Measurements from ENCODE around the gene NLGN1.

Gene NLGN1

DNA sequence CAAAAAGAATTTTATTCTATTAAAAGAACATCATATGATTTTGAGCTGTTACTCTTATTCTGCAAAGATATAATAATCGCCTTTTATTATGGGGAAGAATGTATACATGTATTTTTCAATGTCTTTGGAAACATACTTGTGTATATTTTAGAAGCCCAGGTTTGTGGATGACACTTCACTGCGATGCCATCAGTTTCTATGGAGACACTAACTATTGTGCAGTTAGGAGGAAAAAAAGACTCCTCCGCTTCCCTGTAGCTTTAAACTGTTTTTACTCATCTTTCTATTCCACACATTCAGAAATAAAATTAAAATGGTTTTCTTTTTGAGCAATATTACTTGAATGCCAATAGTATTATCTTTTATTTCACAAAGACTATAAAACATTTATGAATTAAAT, 305.0 kb downstream of the NLGN1 start:
- Histone ChIP-seq H3K9ac (ENCODE audit: low read depth, low read length) (no peak overlapping the region), H3K27me3 (ENCODE audit: control insufficient read depth, insufficient read depth, low read length) (no peaks in the 10 kb centered on the region), H3K9me3 (ENCODE audit: control insufficient read depth, insufficient read depth, low read length) (no peaks in the 10 kb centered on the region)

DNA sequence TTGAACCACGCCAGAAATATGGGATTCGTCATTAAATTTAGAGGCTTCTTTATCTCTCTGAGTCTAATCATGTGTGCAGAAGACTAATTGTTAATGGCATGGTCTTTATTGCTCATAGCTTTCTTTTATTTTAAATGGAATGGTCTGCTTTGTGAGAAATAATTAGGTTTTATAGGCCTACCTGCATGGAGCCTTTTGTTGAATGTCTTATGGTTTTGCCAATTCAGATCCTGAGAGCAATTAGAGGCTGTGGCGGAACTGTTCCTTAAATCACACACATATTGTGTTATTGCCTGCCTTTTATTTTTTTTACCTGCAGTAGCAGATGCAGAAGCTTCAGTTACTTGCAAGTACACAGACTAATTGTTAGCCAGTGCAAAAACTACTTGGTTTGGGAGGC, 306.2 kb downstream of the NLGN1 start:
- no peak overlapping the region for H3K4me3 ChIP-seq (ENCODE audit: low read depth, low read length)
- no peaks in the 10 kb centered on the region for H3K9me3 ChIP-seq (ENCODE audit: control insufficient read depth, insufficient read depth, low read length)
- H3K4me1 ChIP-seq (ENCODE audit: control insufficient read depth, insufficient read depth, low read length) = peaks cover 5% of the 10 kb centered on the region
- H3K27me3 ChIP-seq (ENCODE audit: control insufficient read depth, insufficient read depth, low read length) = no peaks in the 10 kb centered on the region
- no peak overlapping the region for H3K9ac ChIP-seq (ENCODE audit: low read depth, low read length)
- H3K36me3 ChIP-seq (ENCODE audit: control insufficient read depth, insufficient read depth, low read length) = no peaks in the 10 kb centered on the region

More for the DNA sequence above, 305.0 kb downstream of the NLGN1 start:
- H3K4me1 ChIP-seq (ENCODE audit: control insufficient read depth, insufficient read depth, low read length) = peaks cover 3% of the 10 kb centered on the region
- no peaks in the 10 kb centered on the region for H3K36me3 ChIP-seq (ENCODE audit: control insufficient read depth, insufficient read depth, low read length)
- no peak overlapping the region for H3K4me3 ChIP-seq (ENCODE audit: low read depth, low read length)

DNA sequence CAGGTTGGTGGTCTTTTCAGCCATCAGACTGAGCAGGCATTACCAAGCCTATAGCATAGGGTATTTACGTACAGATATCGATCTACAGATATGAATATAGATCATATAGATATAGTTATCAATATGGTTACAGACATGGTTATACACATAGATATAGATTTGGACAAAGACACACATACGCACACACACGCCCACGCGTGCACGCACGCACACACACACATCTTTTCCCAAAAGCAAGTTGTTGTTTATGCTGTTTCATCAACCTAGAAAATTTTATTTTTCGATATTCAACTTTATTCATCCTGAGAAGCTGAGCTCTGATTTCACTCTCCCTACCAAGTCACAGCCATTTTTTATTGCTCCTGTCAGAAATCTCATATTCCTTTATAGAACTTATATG, 309.1 kb downstream of the NLGN1 start:
- peaks cover 3% of the 10 kb centered on the region for H3K4me1 ChIP-seq (ENCODE audit: control insufficient read depth, insufficient read depth, low read length)
- no peak overlapping the region for H3K9ac ChIP-seq (ENCODE audit: low read depth, low read length)
- H3K9me3 ChIP-seq (ENCODE audit: control insufficient read depth, insufficient read depth, low read length) = no peaks in the 10 kb centered on the region
- H3K4me3 ChIP-seq (ENCODE audit: low read depth, low read length) = no peak overlapping the region
- H3K36me3 ChIP-seq (ENCODE audit: control insufficient read depth, insufficient read depth, low read length) = no peaks in the 10 kb centered on the region
- H3K27me3 ChIP-seq (ENCODE audit: control insufficient read depth, insufficient read depth, low read length) = no peaks in the 10 kb centered on the region

DNA sequence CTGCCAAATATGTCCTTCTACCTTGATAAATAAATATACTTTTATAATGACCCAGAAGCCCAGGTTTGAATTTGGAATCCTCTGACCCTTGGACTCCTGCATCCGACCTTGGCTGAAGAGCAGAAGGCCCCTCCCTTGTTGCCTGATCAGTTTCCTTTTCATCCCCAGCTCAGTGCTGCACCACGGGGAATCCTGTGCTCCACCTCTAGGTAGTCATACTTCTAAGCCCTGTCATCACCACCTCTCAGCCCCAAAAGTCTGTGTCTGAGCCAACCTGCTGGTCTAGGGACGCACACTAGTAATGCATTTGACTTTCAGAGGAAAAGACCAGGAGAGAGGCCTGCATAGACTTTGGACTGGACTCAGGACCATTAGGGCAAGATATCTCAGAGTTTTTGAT, 310.6 kb downstream of the NLGN1 start:
- Histone ChIP-seq H3K9ac (ENCODE audit: low read depth, low read length) (no peak overlapping the region), H3K4me3 (ENCODE audit: low read depth, low read length) (no peak overlapping the region), H3K9me3 (ENCODE audit: control insufficient read depth, insufficient read depth, low read length) (no peaks in the 10 kb centered on the region), H3K36me3 (ENCODE audit: control insufficient read depth, insufficient read depth, low read length) (no peaks in the 10 kb centered on the region), H3K4me1 (ENCODE audit: control insufficient read depth, insufficient read depth, low read length) (peaks cover 3% of the 10 kb centered on the region), H3K27me3 (ENCODE audit: control insufficient read depth, insufficient read depth, low read length) (no peaks in the 10 kb centered on the region)

DNA sequence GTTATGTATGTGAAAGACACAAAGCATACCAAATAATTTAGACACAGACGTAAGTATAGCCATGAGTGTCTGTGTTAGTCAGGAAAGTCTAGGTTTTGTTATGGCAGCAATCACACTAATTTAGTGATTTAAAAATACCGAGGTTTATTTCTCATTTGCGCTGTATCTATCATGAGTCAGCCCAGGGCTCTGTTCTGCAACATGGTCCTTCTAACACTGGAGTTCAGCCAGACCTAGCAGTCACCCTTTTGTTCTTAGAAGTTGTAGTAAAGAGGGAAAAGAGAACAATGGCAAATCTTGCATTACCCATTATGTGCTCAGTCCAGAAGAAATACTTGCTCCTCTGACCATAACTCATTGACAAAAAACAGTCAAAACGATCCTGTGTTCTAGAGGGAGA, 311.5 kb downstream of the NLGN1 start:
- no peak overlapping the region for H3K9ac ChIP-seq (ENCODE audit: low read depth, low read length)
- H3K4me1 ChIP-seq (ENCODE audit: control insufficient read depth, insufficient read depth, low read length) = peaks cover 3% of the 10 kb centered on the region
- H3K9me3 ChIP-seq (ENCODE audit: control insufficient read depth, insufficient read depth, low read length) = no peaks in the 10 kb centered on the region
- no peaks in the 10 kb centered on the region for H3K27me3 ChIP-seq (ENCODE audit: control insufficient read depth, insufficient read depth, low read length)
- no peak overlapping the region for H3K4me3 ChIP-seq (ENCODE audit: low read depth, low read length)
- no peaks in the 10 kb centered on the region for H3K36me3 ChIP-seq (ENCODE audit: control insufficient read depth, insufficient read depth, low read length)

DNA sequence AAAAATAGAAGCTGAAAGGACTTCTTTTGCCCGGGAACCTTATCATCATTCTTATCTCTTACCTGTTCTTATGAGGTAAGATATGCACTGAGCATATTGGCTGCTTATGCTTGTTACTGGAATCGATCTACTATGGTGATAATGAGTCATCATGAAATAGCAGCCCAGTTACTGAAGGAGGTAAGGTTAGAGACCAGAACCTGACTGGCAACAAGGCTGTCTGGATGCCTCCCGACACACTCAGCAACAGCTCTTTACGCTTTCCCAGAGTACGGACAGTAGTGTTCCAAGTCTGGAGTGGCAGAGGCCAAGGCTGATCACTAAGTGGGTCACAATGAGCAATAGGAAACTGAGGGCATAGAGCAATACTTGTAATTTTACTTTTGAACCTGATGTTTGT, 314.1 kb downstream of the NLGN1 start:
- Histone ChIP-seq H3K27me3 (ENCODE audit: control insufficient read depth, insufficient read depth, low read length) (no peaks in the 10 kb centered on the region), H3K4me3 (ENCODE audit: low read depth, low read length) (no peak overlapping the region), H3K4me1 (ENCODE audit: control insufficient read depth, insufficient read depth, low read length) (peaks cover 3% of the 10 kb centered on the region), H3K9me3 (ENCODE audit: control insufficient read depth, insufficient read depth, low read length) (no peaks in the 10 kb centered on the region), H3K9ac (ENCODE audit: low read depth, low read length) (no peak overlapping the region), H3K36me3 (ENCODE audit: control insufficient read depth, insufficient read depth, low read length) (no peaks in the 10 kb centered on the region)

DNA sequence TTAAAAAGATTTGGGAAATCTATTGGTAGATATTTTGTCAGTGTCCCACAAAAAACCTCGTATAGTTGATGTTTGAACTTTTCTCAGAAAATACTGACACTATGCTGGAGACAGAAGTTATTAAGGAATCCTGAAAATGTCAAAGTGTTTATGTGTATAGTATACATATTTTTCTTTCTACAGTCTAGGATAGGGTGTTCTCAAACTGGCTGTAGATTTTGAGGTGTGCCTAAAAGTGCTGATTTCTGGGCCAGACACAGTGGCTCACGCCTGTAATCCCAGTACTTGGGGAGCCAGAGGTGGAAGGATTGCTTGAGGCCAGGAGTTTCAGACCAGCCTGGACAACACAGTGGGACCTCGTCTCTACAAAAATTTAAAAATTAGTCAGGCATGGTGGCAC, 322.0 kb downstream of the NLGN1 start:
- Histone ChIP-seq H3K9ac (ENCODE audit: low read depth, low read length) (no peak overlapping the region), H3K36me3 (ENCODE audit: control insufficient read depth, insufficient read depth, low read length) (no peaks in the 10 kb centered on the region), H3K9me3 (ENCODE audit: control insufficient read depth, insufficient read depth, low read length) (no peaks in the 10 kb centered on the region), H3K4me3 (ENCODE audit: low read depth, low read length) (no peak overlapping the region), H3K27me3 (ENCODE audit: control insufficient read depth, insufficient read depth, low read length) (no peaks in the 10 kb centered on the region), H3K4me1 (ENCODE audit: control insufficient read depth, insufficient read depth, low read length) (no peaks in the 10 kb centered on the region)

DNA sequence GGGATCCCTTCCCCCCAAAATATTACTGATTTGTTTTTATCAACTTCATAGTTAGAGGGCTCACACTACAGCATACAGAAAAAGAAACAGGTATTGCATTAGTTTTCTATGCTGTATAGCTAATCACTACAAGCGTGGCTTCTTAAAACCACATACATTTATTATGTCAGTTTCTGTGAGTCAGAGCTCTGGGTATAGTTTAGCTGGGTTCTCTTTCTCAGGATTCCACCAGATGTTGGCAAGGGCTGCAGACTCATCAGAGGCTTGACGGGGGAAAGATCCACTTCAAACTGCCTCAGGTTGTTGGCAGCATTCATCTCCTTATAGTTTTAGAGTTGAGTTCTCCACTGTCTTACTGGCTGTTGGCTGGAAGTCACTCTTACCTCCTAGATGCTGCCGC, 328.0 kb downstream of the NLGN1 start:
- no peaks in the 10 kb centered on the region for H3K9me3 ChIP-seq (ENCODE audit: control insufficient read depth, insufficient read depth, low read length)
- H3K27me3 ChIP-seq (ENCODE audit: control insufficient read depth, insufficient read depth, low read length) = no peaks in the 10 kb centered on the region
- H3K9ac ChIP-seq (ENCODE audit: low read depth, low read length) = no peak overlapping the region
- no peaks in the 10 kb centered on the region for H3K4me1 ChIP-seq (ENCODE audit: control insufficient read depth, insufficient read depth, low read length)
- no peak overlapping the region for H3K4me3 ChIP-seq (ENCODE audit: low read depth, low read length)
- H3K36me3 ChIP-seq (ENCODE audit: control insufficient read depth, insufficient read depth, low read length) = no peaks in the 10 kb centered on the region

DNA sequence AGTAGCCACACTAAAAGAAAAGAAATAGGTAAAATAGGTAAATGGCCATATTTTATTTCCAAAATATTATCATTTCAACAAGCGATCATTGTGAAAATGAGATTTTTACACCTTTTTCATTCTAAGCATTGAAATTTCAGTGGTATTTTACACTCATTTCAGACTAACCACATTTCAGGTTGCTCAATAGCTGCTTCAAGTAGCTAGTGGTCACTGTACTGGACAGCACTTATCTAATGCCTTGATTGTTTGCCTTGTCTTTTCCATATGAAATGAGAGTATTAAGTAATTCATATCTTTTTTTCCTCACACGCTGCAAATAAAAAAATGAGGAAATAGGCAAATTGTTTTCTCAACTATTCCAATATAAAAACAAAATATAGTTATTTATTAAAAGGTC, 332.8 kb downstream of the NLGN1 start:
- H3K4me1 ChIP-seq (ENCODE audit: control insufficient read depth, insufficient read depth, low read length) = no peaks in the 10 kb centered on the region
- H3K9ac ChIP-seq (ENCODE audit: low read depth, low read length) = no peak overlapping the region
- no peak overlapping the region for H3K4me3 ChIP-seq (ENCODE audit: low read depth, low read length)
- no peaks in the 10 kb centered on the region for H3K27me3 ChIP-seq (ENCODE audit: control insufficient read depth, insufficient read depth, low read length)
- no peaks in the 10 kb centered on the region for H3K9me3 ChIP-seq (ENCODE audit: control insufficient read depth, insufficient read depth, low read length)
- no peaks in the 10 kb centered on the region for H3K36me3 ChIP-seq (ENCODE audit: control insufficient read depth, insufficient read depth, low read length)

DNA sequence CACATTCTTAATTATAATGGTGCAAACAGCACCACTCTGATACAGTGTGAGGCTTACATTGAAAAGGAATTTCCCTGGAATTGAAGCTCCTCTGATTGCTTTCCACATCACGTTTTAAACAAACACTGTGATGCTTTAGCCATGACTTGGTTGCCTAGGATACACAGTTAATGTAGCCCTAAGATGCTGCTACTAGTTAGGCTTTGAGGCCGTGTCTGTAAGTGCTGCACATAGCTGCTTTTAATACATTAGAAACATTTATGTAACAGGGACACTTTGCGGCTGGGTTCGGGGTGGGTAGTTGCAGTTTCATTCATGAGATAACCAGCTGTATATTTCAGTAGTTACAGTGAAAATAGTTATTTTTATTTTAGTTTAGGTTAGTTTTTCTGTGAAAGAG, 334.7 kb downstream of the NLGN1 start:
- Histone ChIP-seq H3K4me3 (ENCODE audit: low read depth, low read length) (no peak overlapping the region), H3K9ac (ENCODE audit: low read depth, low read length) (no peak overlapping the region), H3K4me1 (ENCODE audit: control insufficient read depth, insufficient read depth, low read length) (no peaks in the 10 kb centered on the region), H3K36me3 (ENCODE audit: control insufficient read depth, insufficient read depth, low read length) (no peaks in the 10 kb centered on the region), H3K9me3 (ENCODE audit: control insufficient read depth, insufficient read depth, low read length) (no peaks in the 10 kb centered on the region), H3K27me3 (ENCODE audit: control insufficient read depth, insufficient read depth, low read length) (no peaks in the 10 kb centered on the region)

DNA sequence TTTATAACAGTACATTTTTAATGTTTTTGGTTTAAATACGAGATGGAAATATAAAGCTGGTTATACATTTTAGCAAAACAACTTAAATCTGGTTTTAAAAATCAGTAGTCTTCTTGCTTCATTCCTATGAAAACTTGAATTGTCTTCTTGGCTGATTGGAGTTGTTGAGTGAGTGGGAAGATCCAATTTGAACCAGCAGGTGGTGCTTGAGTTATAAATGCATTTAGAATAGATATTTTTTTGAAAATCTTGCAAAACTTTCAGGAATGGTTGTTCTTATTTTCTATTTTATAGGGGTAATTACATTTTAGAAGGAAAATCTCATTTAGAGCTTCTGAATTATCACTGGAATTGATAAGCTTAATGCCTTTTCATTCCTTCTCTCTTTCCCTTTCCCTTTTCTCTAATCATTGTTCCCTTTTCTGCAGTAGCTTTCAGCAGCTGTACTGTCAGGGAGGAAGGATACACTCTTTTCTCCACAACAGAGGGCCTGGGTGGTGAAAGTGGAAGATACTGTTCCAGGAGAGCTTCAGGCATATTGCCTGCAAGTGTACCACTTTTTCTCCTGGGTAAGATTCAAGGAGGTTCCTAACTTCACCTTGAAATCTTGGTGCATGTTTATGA, 335.6 kb downstream of the NLGN1 start:
- no peak overlapping the region for H3K9ac ChIP-seq (ENCODE audit: low read depth, low read length)
- no peaks in the 10 kb centered on the region for H3K27me3 ChIP-seq (ENCODE audit: control insufficient read depth, insufficient read depth, low read length)
- H3K4me1 ChIP-seq (ENCODE audit: control insufficient read depth, insufficient read depth, low read length) = no peaks in the 10 kb centered on the region
- H3K9me3 ChIP-seq (ENCODE audit: control insufficient read depth, insufficient read depth, low read length) = no peaks in the 10 kb centered on the region
- H3K4me3 ChIP-seq (ENCODE audit: low read depth, low read length) = no peak overlapping the region
- H3K36me3 ChIP-seq (ENCODE audit: control insufficient read depth, insufficient read depth, low read length) = no peaks in the 10 kb centered on the region

DNA sequence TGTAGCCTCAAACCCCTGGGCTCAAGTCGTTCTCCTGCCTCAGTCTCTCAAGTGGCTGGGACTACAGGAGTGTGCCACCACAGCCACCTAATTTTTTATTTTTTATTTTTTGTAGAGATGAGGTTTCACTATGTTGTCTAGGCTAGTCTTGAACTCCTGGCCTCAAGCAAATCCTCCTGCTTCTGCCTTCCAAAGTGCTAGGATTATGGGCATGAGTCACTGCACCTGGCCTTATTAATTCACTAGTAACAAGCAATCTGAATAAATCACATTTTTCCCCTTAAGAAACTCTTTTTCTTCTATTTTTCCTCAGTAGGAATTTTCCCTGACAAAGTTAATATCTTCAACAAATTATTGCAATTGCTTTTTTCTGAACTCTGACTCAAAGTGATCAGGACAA, 336.9 kb downstream of the NLGN1 start:
- Histone ChIP-seq H3K4me3 (ENCODE audit: low read depth, low read length) (no peak overlapping the region), H3K9me3 (ENCODE audit: control insufficient read depth, insufficient read depth, low read length) (no peaks in the 10 kb centered on the region), H3K36me3 (ENCODE audit: control insufficient read depth, insufficient read depth, low read length) (no peaks in the 10 kb centered on the region), H3K9ac (ENCODE audit: low read depth, low read length) (no peak overlapping the region), H3K4me1 (ENCODE audit: control insufficient read depth, insufficient read depth, low read length) (peaks cover 5% of the 10 kb centered on the region), H3K27me3 (ENCODE audit: control insufficient read depth, insufficient read depth, low read length) (no peaks in the 10 kb centered on the region)

Measured in iPS-15b (cell line).